ENCODE data around the gene SNX13. TPM values are rescaled to one million over a fixed set of nuclear protein-coding genes. Genes with fewer than 3 reads are reported as not detected.

Gene SNX13
- total and polyA plus RNA-seq, 12 donors, result 8.5 to 113 (median 67.4) TPM

GRCh38 chr7:17984288-17984687 is 44.0 kb upstream of the SNX13 start:
- TF ChIP-seq CTCF (IDR thresholded peaks at IDR 0.05), result no peak
- no peak for TF ChIP-seq POLR2A (IDR thresholded peaks at IDR 0.05)
- 83 to 95% (median 87%) methylated on average over 1 of the region's 1 CpG for WGBS, 4 donors
- no peak overlapping the region for H3K27ac ChIP-seq
- H3K36me3 ChIP-seq (replicated peaks in 1 of 2), result no peaks in the 10 kb centered on the region
- no peak overlapping the region for H3K4me3 ChIP-seq
- no peaks in the 10 kb centered on the region for H3K27me3 ChIP-seq
- no peak for DNase-seq
- H3K9me3 ChIP-seq (replicated peaks in 1 of 3), result no peaks in the 10 kb centered on the region
- H3K4me1 ChIP-seq (replicated peaks in 1 of 2), result no peaks in the 10 kb centered on the region
- intact Hi-C loops (cut with DNase I), result no loop called here

- peak overlapping the region in 1 of 5 donors; percentile 19 for H3K27ac ChIP-seq
- no peaks in the 10 kb centered on the region for H3K27me3 ChIP-seq
- no peak for TF ChIP-seq CTCF (IDR thresholded peaks at IDR 0.05)
- TF ChIP-seq POLR2A (IDR thresholded peaks at IDR 0.05), result no peak
- no peak overlapping the region for H3K4me3 ChIP-seq
- intact Hi-C loops (cut with DNase I), result no loop called here
- 64 to 83% (median 79%) methylated on average over 3 of the region's 3 CpGs for WGBS, 4 donors
- DNase-seq, result no peak
- H3K4me1 ChIP-seq (replicated peaks in 1 of 2), result no peaks in the 10 kb centered on the region
- H3K36me3 ChIP-seq (replicated peaks in 1 of 2), result no peaks in the 10 kb centered on the region
- H3K9me3 ChIP-seq (replicated peaks in 1 of 3), result no peaks in the 10 kb centered on the region
These were observed 43.1 kb upstream of the SNX13 start for GRCh38 chr7:17983221-17984062.

- no peak overlapping the region for H3K27ac ChIP-seq
- DNase-seq, result no peak
- 44 to 84% (median 55%) methylated on average over 2 of the region's 2 CpGs for WGBS, 4 donors
- no peaks in the 10 kb centered on the region for H3K27me3 ChIP-seq
- intact Hi-C loops (cut with DNase I), result no loop called here
- H3K4me3 ChIP-seq, result no peak overlapping the region
- H3K9me3 ChIP-seq (replicated peaks in 1 of 3), result no peaks in the 10 kb centered on the region
- no peaks in the 10 kb centered on the region for H3K4me1 ChIP-seq (replicated peaks in 1 of 2)
- no peak for TF ChIP-seq CTCF (IDR thresholded peaks at IDR 0.05)
- no peak for TF ChIP-seq POLR2A (IDR thresholded peaks at IDR 0.05)
- H3K36me3 ChIP-seq (replicated peaks in 1 of 2), result no peaks in the 10 kb centered on the region
These were observed 36.7 kb upstream of the SNX13 start for GRCh38 chr7:17976952-17977351.

GRCh38 chr7:17971411-17971810 is 31.1 kb upstream of the SNX13 start:
- Histone ChIP-seq H3K36me3 (replicated peaks in 1 of 2) (no peaks in the 10 kb centered on the region), H3K9me3 (replicated peaks in 1 of 3) (no peaks in the 10 kb centered on the region), H3K4me3 (no peak overlapping the region), H3K27ac (no peak overlapping the region), H3K27me3 (no peaks in the 10 kb centered on the region), H3K4me1 (replicated peaks in 1 of 2) (no peaks in the 10 kb centered on the region)
- TF ChIP-seq POLR2A (IDR thresholded peaks at IDR 0.05), result no peak
- peak in 2 of 6 experiments; percentile 21 to 25 for TF ChIP-seq CTCF (IDR thresholded peaks at IDR 0.05)
- DNase-seq, result no peak
- intact Hi-C loops (cut with DNase I), result no loop called here
- 56 to 64% (median 59%) methylated on average over 2 of the region's 2 CpGs for WGBS, 4 donors
